ENCODE results near the gene JADE3.

The JADE3 gene

DNA sequence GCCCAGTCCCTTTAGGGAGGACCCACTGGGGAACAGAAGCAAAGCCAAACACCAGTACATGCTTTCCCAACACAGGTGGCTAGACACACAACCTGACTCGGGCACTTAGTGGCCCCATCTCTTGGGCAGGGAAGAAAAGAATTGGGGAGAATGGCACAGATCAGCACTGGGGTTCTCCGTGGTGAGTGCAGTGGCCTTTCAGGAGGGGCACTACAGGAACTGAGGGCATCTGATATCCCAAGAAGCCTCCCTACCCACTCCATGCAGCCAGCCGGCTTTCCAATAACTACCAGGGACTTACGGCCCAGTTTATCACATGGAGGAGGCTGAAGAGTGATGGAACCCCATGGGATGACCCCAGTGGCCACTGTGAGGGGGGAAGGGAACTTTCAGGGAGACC, 189.0 kb downstream of the JADE3 start:
- DNase-seq (ENCODE audit: low read depth in 1 of 2, low spot score in 1 of 2): no peak

All from activated T-helper 1 cell treated with anti-CD3 and anti-CD28 coated beads, Interleukin-2, amount 50 U/mL, for 16 hours (primary cell).